ENCODE results near the gene DOCK3.
"Not testable (repeated sequence)": the region's sequence is repeated elsewhere in the genome, so short reads cannot be mapped to it uniquely, and the experiment has no call there.

The DOCK3 gene

GRCh38 chr3:51245867-51246266 is 571.1 kb downstream of the DOCK3 start:
- DNase-seq (ENCODE audit: low read depth, low spot score) = no peak
- H3K4me3 ChIP-seq (ENCODE audit: low read length) = no peak overlapping the region

GRCh38 chr3:51257870-51258269 is 583.1 kb downstream of the DOCK3 start:
- no peak for DNase-seq (ENCODE audit: low read depth, low spot score)
- H3K4me3 ChIP-seq (ENCODE audit: low read length) = no peak overlapping the region

- not testable (repeated sequence) for DNase-seq (ENCODE audit: low read depth, low spot score)
Observed at GRCh38 chr3:51264166-51264565, 589.4 kb downstream of the DOCK3 start.

GRCh38 chr3:51268132-51268531 is 593.4 kb downstream of the DOCK3 start:
- H3K4me3 ChIP-seq (ENCODE audit: low read length) = no peak overlapping the region
- DNase-seq (ENCODE audit: low read depth, low spot score) = no peak

More at GRCh38 chr3:51264166-51264565, 589.4 kb downstream of the DOCK3 start:
- H3K4me3 ChIP-seq (ENCODE audit: low read length) = not testable (repeated sequence)

- H3K4me3 ChIP-seq (ENCODE audit: low read length) = no peak overlapping the region
- no peak for DNase-seq (ENCODE audit: low read depth, low spot score)
Observed at GRCh38 chr3:51269466-51269865, 594.7 kb downstream of the DOCK3 start.

- no peak overlapping the region for H3K4me3 ChIP-seq (ENCODE audit: low read length)
- peak; percentile 64 for DNase-seq (ENCODE audit: low read depth, low spot score)
Observed at GRCh38 chr3:51270559-51270958, 595.8 kb downstream of the DOCK3 start.

- peak; percentile 81 for DNase-seq (ENCODE audit: low read depth, low spot score)
- H3K4me3 ChIP-seq (ENCODE audit: low read length) = no peak overlapping the region
Observed at GRCh38 chr3:51271172-51271571, 596.4 kb downstream of the DOCK3 start.

- no peak for DNase-seq (ENCODE audit: low read depth, low spot score)
- no peak overlapping the region for H3K4me3 ChIP-seq (ENCODE audit: low read length)
Observed at GRCh38 chr3:51274052-51274451, 599.3 kb downstream of the DOCK3 start.

- DNase-seq (ENCODE audit: low read depth, low spot score) = no peak
- H3K4me3 ChIP-seq (ENCODE audit: low read length) = no peak overlapping the region
Observed at GRCh38 chr3:51275111-51275805, 600.5 kb downstream of the DOCK3 start.

GRCh38 chr3:51276046-51276445 is 601.3 kb downstream of the DOCK3 start:
- DNase-seq (ENCODE audit: low read depth, low spot score) = no peak

GRCh38 chr3:51279448-51279847 is 604.7 kb downstream of the DOCK3 start:
- no peak overlapping the region for H3K4me3 ChIP-seq (ENCODE audit: low read length)
- no peak for DNase-seq (ENCODE audit: low read depth, low spot score)

More at GRCh38 chr3:51276046-51276445, 601.3 kb downstream of the DOCK3 start:
- no peak overlapping the region for H3K4me3 ChIP-seq (ENCODE audit: low read length)

- H3K4me3 ChIP-seq (ENCODE audit: low read length) = no peak overlapping the region
- DNase-seq (ENCODE audit: low read depth, low spot score) = no peak
Observed at GRCh38 chr3:51280176-51280575, 605.4 kb downstream of the DOCK3 start.

GRCh38 chr3:51282931-51283330 is 608.2 kb downstream of the DOCK3 start:
- DNase-seq (ENCODE audit: low read depth, low spot score) = no peak
- H3K4me3 ChIP-seq (ENCODE audit: low read length) = no peak overlapping the region

- no peak for DNase-seq (ENCODE audit: low read depth, low spot score)
- H3K4me3 ChIP-seq (ENCODE audit: low read length) = no peak overlapping the region
Observed at GRCh38 chr3:51283421-51283820, 608.7 kb downstream of the DOCK3 start.

- no peak for DNase-seq (ENCODE audit: low read depth, low spot score)
- H3K4me3 ChIP-seq (ENCODE audit: low read length) = no peak overlapping the region
Observed at GRCh38 chr3:51295625-51296024, 620.9 kb downstream of the DOCK3 start.

GRCh38 chr3:51297333-51297732 is 622.6 kb downstream of the DOCK3 start:
- H3K4me3 ChIP-seq (ENCODE audit: low read length) = no peak overlapping the region
- DNase-seq (ENCODE audit: low read depth, low spot score) = no peak

GRCh38 chr3:51304230-51304629 is 629.5 kb downstream of the DOCK3 start:
- H3K4me3 ChIP-seq (ENCODE audit: low read length) = no peak overlapping the region
- DNase-seq (ENCODE audit: low read depth, low spot score) = no peak

- no peak for DNase-seq (ENCODE audit: low read depth, low spot score)
- H3K4me3 ChIP-seq (ENCODE audit: low read length) = no peak overlapping the region
Observed at GRCh38 chr3:51306093-51306492, 631.4 kb downstream of the DOCK3 start.

GRCh38 chr3:51307458-51307857 is 632.7 kb downstream of the DOCK3 start:
- DNase-seq (ENCODE audit: low read depth, low spot score) = no peak
- no peak overlapping the region for H3K4me3 ChIP-seq (ENCODE audit: low read length)

- H3K4me3 ChIP-seq (ENCODE audit: low read length); DNase-seq (ENCODE audit: low read depth, low spot score): not testable (repeated sequence)
Observed at GRCh38 chr3:51307945-51308607, 633.3 kb downstream of the DOCK3 start.

GRCh38 chr3:51311055-51311454 is 636.3 kb downstream of the DOCK3 start:
- peak; percentile 45 for DNase-seq (ENCODE audit: low read depth, low spot score)
- H3K4me3 ChIP-seq (ENCODE audit: low read length) = no peak overlapping the region
